ENCODE measurements around the gene HTRA3. TPM values are rescaled to one million over a fixed set of nuclear protein-coding genes. Genes with fewer than 3 reads are reported as not detected.

Gene HTRA3
- total RNA-seq, 2 experiments from 2014 or later = not detected

DNA sequence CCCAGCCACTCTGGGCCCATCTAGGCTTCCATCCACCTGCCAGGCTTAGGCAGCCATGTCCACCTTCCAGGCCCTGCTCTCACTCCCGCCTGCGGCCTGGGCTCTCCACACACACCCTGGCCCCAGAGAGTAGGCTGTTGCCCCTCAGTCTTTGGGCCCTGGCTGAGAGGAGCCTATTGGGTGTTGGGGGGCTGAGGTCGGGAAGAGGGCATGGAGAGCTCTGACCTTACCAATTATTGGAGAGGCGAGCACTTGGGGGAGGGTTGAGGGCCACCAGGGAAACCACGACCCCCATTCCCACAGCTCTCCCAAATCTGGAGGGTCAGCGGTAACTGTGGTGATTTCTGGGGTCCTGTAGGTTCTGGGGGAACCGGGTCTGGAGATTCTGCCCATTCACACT lies 38.2 kb downstream of the HTRA3 start:
- Histone ChIP-seq H3K27ac (ENCODE audit: low read depth, low read length, poor library complexity, severe bottlenecking) (no peak overlapping the region), H4K20me1 (ENCODE audit: insufficient read depth, low read length) (no peaks in the 10 kb centered on the region), H3K9me3 (ENCODE audit: low read length) (no peaks in the 10 kb centered on the region), H3K4me3 (ENCODE audit: low read depth, low read length, poor library complexity, severe bottlenecking) (no peak overlapping the region), H3K4me1 (ENCODE audit: insufficient read depth, low read length, poor library complexity, severe bottlenecking) (no peaks in the 10 kb centered on the region), H3K4me2 (ENCODE audit: low read length) (no peak overlapping the region), H3K79me2 (ENCODE audit: insufficient read depth, low read depth, low read length) (no peaks in the 10 kb centered on the region), H3K9me2 (ENCODE audit: insufficient read depth, low read length) (no peaks in the 10 kb centered on the region), H2AFZ (ENCODE audit: low read length) (no peak overlapping the region), H3K36me3 (ENCODE audit: insufficient read depth, low read length) (no peaks in the 10 kb centered on the region)
- POLR2A ChIA-PET = no interaction called here
- no peak for TF ChIP-seq EZH2phosphoT487 (IDR thresholded peaks at IDR 0.05; ENCODE audit: borderline replicate concordance, low read depth, low read length)
- TF ChIP-seq, protein P1, sequence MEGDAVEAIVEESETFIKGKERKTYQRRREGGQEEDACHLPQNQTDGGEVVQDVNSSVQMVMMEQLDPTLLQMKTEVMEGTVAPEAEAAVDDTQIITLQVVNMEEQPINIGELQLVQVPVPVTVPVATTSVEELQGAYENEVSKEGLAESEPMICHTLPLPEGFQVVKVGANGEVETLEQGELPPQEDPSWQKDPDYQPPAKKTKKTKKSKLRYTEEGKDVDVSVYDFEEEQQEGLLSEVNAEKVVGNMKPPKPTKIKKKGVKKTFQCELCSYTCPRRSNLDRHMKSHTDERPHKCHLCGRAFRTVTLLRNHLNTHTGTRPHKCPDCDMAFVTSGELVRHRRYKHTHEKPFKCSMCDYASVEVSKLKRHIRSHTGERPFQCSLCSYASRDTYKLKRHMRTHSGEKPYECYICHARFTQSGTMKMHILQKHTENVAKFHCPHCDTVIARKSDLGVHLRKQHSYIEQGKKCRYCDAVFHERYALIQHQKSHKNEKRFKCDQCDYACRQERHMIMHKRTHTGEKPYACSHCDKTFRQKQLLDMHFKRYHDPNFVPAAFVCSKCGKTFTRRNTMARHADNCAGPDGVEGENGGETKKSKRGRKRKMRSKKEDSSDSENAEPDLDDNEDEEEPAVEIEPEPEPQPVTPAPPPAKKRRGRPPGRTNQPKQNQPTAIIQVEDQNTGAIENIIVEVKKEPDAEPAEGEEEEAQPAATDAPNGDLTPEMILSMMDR (conservative IDR thresholded peaks at IDR 0.05; ENCODE audit: low read length) = no peak
- DNase-seq (ENCODE audit: low spot score) = no peak
- intact Hi-C loops (cut with micrococcal nuclease; ENCODE audit: unreplicated experiment) = no loop called here
- CTCF ChIA-PET (ENCODE audit: unreplicated experiment) = no interaction called here
- BruUV-seq (replicated peaks) = no TSS peak

DNA sequence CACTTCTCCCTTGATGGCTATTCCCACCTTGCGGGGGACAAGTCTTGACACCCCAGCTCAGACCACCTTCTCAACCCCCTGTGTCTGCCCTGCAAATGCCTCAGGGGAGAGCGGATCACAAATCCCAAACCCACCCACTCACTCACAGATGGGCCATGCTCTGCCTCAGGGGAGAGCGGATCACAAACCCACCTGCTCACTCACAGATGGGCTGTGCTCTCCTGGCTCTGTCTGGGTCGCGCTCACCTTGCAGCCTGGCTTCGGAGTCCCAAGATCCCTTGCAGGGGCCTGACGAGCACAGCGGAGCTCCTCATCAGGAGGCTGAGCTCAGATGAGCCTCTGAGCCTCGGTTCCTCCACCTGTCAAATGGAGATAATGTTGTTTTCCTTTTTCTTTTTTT lies 38.6 kb downstream of the HTRA3 start:
- Histone ChIP-seq H3K4me1 (ENCODE audit: insufficient read depth, low read length, poor library complexity, severe bottlenecking) (no peaks in the 10 kb centered on the region), H3K79me2 (ENCODE audit: insufficient read depth, low read depth, low read length) (no peaks in the 10 kb centered on the region), H3K9me3 (ENCODE audit: low read length) (no peaks in the 10 kb centered on the region), H3K9me2 (ENCODE audit: insufficient read depth, low read length) (no peaks in the 10 kb centered on the region), H3K27ac (ENCODE audit: low read depth, low read length, poor library complexity, severe bottlenecking) (no peak overlapping the region), H2AFZ (ENCODE audit: low read length) (no peak overlapping the region), H4K20me1 (ENCODE audit: insufficient read depth, low read length) (no peaks in the 10 kb centered on the region), H3K4me2 (ENCODE audit: low read length) (no peak overlapping the region), H3K36me3 (ENCODE audit: insufficient read depth, low read length) (no peaks in the 10 kb centered on the region), H3K4me3 (ENCODE audit: low read depth, low read length, poor library complexity, severe bottlenecking) (no peak overlapping the region)
- TF ChIP-seq, protein P1 (conservative IDR thresholded peaks at IDR 0.05; ENCODE audit: low read length) = no peak
- no peak for TF ChIP-seq EZH2phosphoT487 (IDR thresholded peaks at IDR 0.05; ENCODE audit: borderline replicate concordance, low read depth, low read length)
- DNase-seq (ENCODE audit: low spot score) = no peak
- CTCF ChIA-PET (ENCODE audit: unreplicated experiment) = no interaction called here
- POLR2A ChIA-PET = interaction anchor here (1.1 kb wide), 1 partner anchor 81 kb away, joined by 3 read pairs; no protein-coding TSS in a partner anchor
- intact Hi-C loops (cut with micrococcal nuclease; ENCODE audit: unreplicated experiment) = no loop called here
- no TSS peak for BruUV-seq (replicated peaks)

DNA sequence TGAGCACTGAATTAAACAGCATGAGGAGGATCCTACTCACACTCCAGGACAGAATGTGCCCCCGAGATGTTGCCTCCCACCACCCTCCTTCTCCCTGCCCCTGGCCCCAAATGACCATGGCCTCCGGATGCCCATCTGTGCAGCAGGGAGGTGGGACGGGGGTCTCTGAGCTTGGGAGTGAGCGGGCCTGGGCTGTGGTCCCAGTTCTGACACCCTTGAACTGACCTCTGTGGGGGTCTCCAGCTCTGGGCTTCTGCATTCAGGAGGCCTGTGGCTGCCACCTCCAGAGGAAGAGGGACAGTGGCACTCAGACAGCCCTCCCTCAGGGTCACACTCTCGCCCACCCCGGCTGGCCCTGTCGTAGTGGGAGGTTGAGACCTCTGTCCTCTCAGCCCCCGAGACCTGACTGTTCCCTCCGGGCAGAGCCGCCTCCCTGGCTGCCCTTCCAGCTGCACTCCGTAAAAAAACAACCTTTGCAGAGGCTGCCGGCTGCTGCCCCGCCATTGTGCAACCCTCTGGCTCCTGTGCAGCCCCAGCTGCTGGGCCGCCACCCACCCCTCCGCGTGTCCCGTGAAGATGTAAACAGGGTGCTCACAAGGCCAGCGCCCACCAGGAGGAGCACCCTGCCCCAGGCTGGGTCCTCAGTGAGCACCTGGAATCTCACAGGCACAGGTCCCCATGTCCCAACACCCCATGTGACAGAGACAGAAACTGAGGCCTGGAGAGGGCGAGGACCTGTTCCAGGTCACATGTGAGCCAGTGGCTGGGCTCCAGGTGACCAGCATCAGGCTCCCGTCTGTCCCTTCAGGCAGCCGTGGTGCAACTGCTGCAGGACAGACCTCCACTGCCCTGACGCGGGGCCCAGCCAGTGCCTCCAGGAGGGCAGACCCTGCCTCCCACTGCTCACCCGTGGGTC lies 39.6 kb downstream of the HTRA3 start:
- H3K79me2 ChIP-seq (ENCODE audit: insufficient read depth, low read depth, low read length) = no peaks in the 10 kb centered on the region
- intact Hi-C loops (cut with micrococcal nuclease; ENCODE audit: unreplicated experiment) = no loop called here
- H3K4me1 ChIP-seq (ENCODE audit: insufficient read depth, low read length, poor library complexity, severe bottlenecking) = no peaks in the 10 kb centered on the region
- BruUV-seq (replicated peaks) = no TSS peak
- no peaks in the 10 kb centered on the region for H3K9me3 ChIP-seq (ENCODE audit: low read length)
- H2AFZ ChIP-seq (ENCODE audit: low read length) = no peak overlapping the region
- no peak overlapping the region for H3K4me2 ChIP-seq (ENCODE audit: low read length)
- H3K9me2 ChIP-seq (ENCODE audit: insufficient read depth, low read length) = no peaks in the 10 kb centered on the region
- H3K27ac ChIP-seq (ENCODE audit: low read depth, low read length, poor library complexity, severe bottlenecking) = no peak overlapping the region
- ChIA-PET CTCF (ENCODE audit: unreplicated experiment) (no interaction called here), POLR2A (interaction anchor here (1.1 kb wide), 1 partner anchor 80 kb away, joined by 3 read pairs; no protein-coding TSS in a partner anchor)
- TF ChIP-seq EZH2phosphoT487 (IDR thresholded peaks at IDR 0.05; ENCODE audit: borderline replicate concordance, low read depth, low read length) = no peak
- TF ChIP-seq, protein P1 (conservative IDR thresholded peaks at IDR 0.05; ENCODE audit: low read length) = no peak
- no peak overlapping the region for H3K4me3 ChIP-seq (ENCODE audit: low read depth, low read length, poor library complexity, severe bottlenecking)
- no peaks in the 10 kb centered on the region for H4K20me1 ChIP-seq (ENCODE audit: insufficient read depth, low read length)
- H3K36me3 ChIP-seq (ENCODE audit: insufficient read depth, low read length) = no peaks in the 10 kb centered on the region
- DNase-seq (ENCODE audit: low spot score) = no peak
